ENCODE results near the gene KCNQ1.
A peak's percentile ranks its signal among the peaks of the same experiment; 100 is the strongest.

Gene KCNQ1

GRCh38 chr11:2730272-2731129 is 285.7 kb downstream of the KCNQ1 start:
- DNase-seq (ENCODE audit: low read depth, low spot score), result no peak

GRCh38 chr11:2731130-2732125 is 286.6 kb downstream of the KCNQ1 start:
- peak; percentile 79 for DNase-seq (ENCODE audit: low read depth, low spot score)

GRCh38 chr11:2732261-2732939 is 287.6 kb downstream of the KCNQ1 start:
- no peak for DNase-seq (ENCODE audit: low read depth, low spot score)

- no peak for DNase-seq (ENCODE audit: low read depth, low spot score)
Observed at GRCh38 chr11:2732940-2733628, 288.3 kb downstream of the KCNQ1 start.

GRCh38 chr11:2734181-2735052 is 289.6 kb downstream of the KCNQ1 start:
- DNase-seq (ENCODE audit: low read depth, low spot score), result no peak

- no peak for DNase-seq (ENCODE audit: low read depth, low spot score)
Observed at GRCh38 chr11:2735053-2735589, 290.3 kb downstream of the KCNQ1 start.

GRCh38 chr11:2736577-2737225 is 291.9 kb downstream of the KCNQ1 start:
- DNase-seq (ENCODE audit: low read depth, low spot score), result no peak

- no peak for DNase-seq (ENCODE audit: low read depth, low spot score)
Observed at GRCh38 chr11:2737226-2737590, 292.4 kb downstream of the KCNQ1 start.

- no peak for DNase-seq (ENCODE audit: low read depth, low spot score)
Observed at GRCh38 chr11:2737866-2738265, 293.1 kb downstream of the KCNQ1 start.

GRCh38 chr11:2738551-2739431 is 294.0 kb downstream of the KCNQ1 start:
- DNase-seq (ENCODE audit: low read depth, low spot score), result no peak

GRCh38 chr11:2739531-2740274 is 294.9 kb downstream of the KCNQ1 start:
- no peak for DNase-seq (ENCODE audit: low read depth, low spot score)

GRCh38 chr11:2740275-2740940 is 295.6 kb downstream of the KCNQ1 start:
- no peak for DNase-seq (ENCODE audit: low read depth, low spot score)

- no peak for DNase-seq (ENCODE audit: low read depth, low spot score)
Observed at GRCh38 chr11:2741006-2741376, 296.2 kb downstream of the KCNQ1 start.

- DNase-seq (ENCODE audit: low read depth, low spot score), result no peak
Observed at GRCh38 chr11:2741377-2742131, 296.7 kb downstream of the KCNQ1 start.

- no peak for DNase-seq (ENCODE audit: low read depth, low spot score)
Observed at GRCh38 chr11:2742201-2742600, 297.4 kb downstream of the KCNQ1 start.

GRCh38 chr11:2742611-2743426 is 298.0 kb downstream of the KCNQ1 start:
- DNase-seq (ENCODE audit: low read depth, low spot score), result no peak

Measured in astrocyte of the hippocampus (primary cell).